ENCODE results near the gene LINGO1.
A peak's percentile ranks its signal among the peaks of the same experiment; 100 is the strongest.

Gene LINGO1

DNA sequence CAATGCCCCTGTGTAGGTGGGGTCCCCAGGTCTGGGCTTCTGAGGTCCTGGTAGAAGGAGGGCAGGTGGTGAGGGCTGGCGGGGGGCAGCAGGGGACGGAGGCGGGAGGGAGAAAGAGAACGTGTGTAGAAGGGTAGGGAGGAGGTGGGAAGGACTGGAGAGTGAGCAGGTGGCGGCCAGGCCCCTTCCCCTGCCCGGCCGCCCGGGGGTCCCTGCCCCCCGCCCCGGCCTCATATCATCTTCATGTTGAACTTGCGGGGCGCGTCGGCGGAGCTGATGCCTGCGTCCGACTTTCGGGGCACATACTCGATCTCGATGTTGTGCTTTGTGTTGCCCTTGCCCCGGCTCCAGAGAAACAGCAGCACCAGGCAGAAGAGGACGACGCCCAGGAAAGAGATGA is 18.9 kb downstream of the LINGO1 start:
- no peak for DNase-seq

GRCh38 chr15:77612958-77613601 is 19.6 kb downstream of the LINGO1 start:
- no peak for DNase-seq

DNA sequence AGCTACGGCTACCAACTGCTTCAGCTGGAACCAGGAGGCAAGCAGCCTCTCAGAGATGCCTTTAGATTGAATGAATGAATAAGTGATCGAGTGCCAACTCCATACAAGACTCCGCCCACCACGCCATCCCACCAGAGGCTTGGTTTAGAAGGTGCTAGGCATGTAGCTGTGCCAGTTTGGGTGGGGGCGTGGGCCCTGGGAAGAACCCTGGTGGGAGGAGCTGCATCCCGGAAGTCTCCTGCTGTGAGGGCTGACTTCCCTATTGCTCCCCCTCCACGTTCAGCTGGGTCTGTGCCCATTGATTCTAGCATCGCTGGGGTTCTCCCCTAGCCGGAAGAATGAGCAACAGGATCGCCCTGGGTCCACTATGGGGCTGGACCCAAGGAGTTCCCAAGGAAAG is 20.9 kb downstream of the LINGO1 start:
- no peak for DNase-seq

- no peak for DNase-seq
Measured at GRCh38 chr15:77610731-77611130, 22.0 kb downstream of the LINGO1 start.

DNA sequence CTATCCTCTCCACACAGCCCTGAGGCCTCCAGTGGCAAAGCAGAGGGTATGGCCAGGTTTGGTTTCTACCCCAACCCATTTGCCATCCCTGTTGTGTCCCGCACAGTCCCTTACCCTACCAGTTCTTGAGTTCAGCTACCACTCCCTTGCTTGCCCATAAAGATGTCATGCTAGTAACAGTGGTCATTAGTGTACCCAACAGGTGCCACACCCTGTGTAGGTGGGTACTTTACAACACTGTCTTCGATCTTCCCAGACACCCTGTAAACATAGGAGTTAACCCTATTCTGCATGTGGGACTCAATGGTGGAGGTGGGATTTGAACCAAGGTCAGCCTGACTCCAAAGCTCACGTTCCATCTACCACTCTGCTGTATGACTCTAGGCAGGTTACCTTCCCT is 23.2 kb downstream of the LINGO1 start:
- DNase-seq, result no peak

DNA sequence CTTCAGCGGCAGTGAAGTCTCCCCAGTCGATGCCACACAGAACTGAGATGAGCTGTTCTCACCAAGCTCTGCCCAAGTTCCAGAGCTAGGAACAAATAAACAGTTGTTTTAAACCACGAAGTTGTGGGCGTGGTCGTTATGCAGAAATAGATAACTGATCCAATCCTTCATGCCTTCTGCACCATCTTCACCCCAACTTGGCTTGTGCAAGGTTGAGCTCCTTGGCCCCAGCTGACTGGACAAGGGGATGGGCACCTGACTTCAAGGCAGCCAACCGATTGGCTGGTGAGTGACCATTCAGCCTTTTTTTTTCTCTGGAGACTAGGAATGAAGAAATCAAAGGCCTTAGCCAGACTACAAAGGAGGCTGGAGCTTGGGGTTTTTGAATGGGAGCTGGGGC is 23.9 kb downstream of the LINGO1 start:
- no peak for DNase-seq

DNA sequence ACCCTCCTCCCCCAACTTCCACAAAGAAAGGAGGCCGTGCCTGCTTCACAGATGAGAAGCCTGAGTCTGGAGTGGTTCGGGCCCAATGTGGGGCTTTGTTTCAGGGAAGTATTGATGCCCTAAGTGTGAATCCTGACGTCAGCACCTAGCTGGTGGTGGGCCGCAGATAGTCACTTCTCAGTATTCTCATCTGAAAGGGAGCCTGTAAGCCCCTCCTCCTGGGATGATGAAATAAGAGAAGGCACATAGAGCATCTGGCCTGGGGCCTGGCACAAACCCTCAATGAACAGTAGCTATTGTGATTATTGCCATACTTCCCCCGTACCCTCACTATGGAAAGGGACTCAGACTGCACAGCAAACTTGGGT is 24.8 kb downstream of the LINGO1 start:
- DNase-seq, result peak; percentile 94 to 95

- peak; percentile 94 to 98 for DNase-seq
Measured at GRCh38 chr15:77607111-77607893, 25.4 kb downstream of the LINGO1 start.

DNA sequence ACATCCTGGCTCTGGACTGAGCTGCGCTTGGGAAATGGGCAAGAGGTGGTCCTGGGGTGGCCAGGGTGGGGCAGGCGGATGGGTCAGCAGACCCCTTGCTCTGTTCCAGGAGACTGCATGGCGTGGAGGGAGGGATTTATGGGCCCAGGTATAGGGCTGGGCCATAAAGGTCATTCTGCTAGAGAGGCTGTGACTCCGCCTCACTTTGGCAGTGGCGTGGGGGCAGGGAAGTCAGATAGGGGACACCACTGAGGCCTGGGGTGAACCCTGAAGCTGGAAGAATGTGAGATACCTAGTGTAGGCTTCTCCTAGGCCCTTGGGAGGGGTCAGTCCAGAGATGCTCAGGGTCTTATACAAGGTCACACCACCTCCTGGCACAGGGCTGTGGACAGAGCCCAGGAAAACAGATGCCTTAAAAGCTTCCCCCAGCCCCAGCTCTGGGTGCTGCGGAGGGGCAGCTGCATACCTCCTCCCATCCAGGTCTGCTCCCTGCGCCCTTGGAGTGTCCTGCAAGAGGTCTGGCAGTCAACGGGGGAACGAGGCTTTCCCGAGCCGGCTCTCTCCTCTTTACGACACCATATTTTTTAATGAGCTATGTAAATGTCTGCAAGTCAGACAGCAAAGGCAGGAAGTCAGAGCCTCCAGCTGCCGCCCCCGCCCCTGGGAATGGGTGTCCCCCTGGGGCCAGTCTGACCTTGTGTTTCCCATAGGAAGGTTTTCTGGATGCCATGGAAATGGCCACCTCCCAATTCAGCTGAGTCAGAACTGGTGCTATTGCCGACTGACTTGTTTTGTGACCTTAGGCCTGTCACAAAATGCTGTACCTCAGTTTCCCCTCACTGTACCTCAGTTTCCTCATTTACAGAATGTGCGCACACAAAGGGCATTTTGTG is 26.3 kb downstream of the LINGO1 start:
- peak in 1 of 2 experiments; percentile 29 for DNase-seq

DNA sequence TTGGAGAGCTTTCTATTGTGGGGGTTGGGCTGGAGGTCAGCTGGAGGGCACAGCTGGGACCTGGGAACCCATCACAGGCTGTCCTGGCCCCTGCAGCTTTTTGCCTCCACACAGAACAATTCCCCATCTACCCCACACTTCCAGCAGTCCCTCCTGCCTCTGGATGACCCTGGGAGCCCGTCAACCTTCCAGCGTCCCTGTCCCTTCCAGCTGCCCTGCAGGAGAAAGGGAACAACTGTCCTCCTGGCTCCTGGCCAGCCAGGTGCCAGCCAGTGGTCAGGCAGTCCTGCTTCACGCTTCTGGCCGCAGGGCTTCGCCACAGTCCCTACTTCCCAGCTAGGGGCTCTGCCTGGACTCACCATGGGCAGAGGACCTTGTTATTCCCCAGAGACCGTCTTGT is 27.2 kb downstream of the LINGO1 start:
- no peak for DNase-seq

DNA sequence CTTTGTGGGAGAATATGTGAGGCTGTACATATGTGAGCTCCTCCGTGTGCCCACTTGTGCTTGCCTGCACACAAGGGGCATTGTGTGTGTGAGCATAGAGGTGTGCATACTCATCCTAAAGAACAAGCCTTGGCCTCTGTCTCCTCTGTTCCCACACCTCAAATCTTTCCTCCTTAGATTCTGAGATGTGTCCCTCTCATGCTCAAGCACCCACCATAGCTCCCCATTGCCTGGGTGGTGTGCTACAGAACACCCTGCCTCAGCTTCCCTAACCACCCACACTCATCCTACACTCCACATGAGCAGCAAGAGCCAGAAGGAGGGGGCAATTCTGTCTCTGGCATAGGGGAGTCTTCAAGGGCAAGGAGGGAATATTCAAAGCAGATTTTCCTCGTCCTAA is 27.7 kb downstream of the LINGO1 start:
- no peak for DNase-seq

DNA sequence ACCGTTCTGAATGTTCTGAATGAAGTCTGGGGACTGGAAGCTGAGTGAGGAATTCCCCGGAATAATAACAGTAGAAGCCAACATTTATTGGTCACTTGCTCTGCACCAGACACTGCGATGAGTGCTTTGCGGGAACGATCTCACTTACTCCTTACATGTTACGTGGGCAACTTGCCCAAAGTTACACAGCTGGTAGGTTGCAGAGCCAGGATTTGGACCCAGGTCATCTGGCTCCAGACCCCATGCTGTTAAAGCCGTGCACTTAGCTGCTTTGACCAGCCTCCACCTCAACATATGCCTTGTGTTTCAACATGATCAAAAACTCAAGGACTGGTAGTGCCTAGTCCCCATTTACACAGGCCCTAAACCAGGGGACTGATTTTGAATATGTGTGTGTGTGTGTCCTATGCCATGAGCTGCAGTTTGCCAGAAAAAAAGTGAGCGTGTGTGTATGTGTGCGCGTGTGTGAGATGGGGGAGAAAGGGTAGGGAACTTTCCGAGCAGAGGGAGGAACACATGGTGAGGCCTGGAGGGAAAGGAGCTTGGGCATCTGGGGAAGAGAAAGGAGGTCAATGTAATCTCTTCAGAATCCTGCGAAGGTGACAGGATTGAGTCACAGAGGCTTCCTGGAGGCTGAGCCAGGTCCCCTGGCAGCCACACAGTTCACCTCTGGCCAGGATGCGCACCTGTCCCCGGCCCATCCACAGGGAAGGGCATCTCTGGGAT is 28.9 kb downstream of the LINGO1 start:
- DNase-seq, result peak; percentile 78 to 91

DNA sequence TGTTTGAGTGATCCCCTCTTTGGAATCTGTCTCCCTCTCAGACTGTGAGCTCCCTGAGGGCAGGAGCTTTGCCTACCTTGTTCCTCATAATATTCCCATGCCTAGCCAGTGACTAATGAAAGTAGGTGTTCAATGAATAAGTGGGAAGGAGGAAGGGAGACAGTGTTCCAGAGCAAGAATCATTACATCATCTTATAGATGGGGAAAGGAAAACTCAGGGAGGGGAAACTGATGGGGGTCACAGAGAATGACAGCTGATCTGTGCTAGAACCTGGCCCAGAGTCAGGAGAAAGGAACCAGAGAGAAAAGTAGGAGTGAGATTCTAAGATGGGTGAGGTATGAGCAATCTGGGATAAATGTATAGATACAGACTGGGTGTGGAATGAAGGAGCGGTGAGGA is 29.9 kb downstream of the LINGO1 start:
- no peak for DNase-seq

- peak; percentile 85 to 93 for DNase-seq
Measured at GRCh38 chr15:77599899-77600298, 32.8 kb downstream of the LINGO1 start.

- no peak for DNase-seq
Measured at GRCh38 chr15:77599357-77599756, 33.4 kb downstream of the LINGO1 start.

DNA sequence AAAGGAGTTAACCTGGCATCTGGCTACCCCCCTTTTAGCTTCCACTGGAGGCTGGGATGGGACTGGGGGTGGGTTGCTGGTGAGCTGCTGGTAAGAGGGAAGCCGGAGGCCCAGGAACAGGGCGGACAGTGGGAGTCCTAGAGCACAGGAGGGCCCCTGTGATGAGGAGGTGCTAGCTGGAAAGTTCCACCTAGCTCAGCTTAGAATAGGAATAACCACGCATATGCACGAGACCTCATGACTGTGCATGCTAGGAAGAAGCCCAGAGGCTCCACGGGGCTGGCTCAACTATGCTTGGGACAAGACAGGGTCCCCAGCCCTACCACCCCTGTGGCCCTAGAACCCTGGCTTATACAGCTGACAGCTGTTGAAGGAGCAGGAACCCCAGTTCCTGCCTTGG is 34.1 kb downstream of the LINGO1 start:
- no peak for DNase-seq

- DNase-seq, result no peak
Measured at GRCh38 chr15:77597804-77598453, 34.8 kb downstream of the LINGO1 start.

DNA sequence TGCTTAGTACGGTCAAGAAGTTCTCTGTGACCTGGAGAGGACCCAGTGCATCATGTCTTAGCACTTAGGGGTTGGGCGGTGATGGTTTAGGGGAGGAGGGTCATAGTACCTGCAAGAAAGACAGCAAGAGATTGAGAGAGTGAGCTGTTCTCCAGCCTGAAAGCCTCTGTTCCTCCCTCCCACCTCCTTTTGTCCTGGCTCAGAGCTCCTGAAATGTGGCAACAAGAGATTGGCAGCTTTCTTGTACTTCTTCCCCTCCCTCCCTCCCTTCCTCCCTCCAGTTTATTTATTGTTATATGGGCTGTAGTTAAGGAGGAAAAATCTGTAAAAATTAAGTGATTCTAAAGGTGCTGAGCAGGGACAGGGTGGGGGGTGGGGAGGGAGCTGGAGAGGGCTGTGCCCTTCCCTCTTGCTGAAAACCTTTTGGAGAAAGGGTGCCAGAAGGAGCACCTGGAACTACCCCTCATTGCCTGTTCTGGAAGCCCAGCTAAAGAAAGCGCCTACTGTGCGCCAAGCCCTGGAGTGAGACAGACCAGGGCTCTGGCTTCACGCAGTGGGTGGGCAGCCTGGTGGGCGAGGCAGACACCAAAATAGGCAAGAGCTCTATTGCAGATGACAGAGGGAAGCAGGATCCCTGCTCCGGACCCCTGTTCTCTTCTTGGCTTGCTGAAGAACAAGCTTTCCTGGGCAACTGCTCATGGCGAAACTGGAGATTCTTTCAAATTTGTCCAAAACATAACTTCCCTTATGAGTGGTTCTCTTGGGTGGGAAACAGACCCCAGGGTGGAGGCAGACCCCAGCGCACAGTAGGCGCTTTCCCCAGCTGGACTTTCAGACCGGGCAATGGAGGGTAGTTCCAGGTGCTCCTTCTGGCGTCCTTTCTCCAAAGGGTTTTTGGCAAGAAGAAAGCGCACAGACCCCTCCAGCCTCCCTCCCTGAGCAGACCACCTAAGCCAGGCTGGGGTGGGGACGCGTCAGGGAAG is 35.6 kb downstream of the LINGO1 start:
- DNase-seq, result no peak

GRCh38 chr15:77595231-77595630 is 37.5 kb downstream of the LINGO1 start:
- no peak for DNase-seq

DNA sequence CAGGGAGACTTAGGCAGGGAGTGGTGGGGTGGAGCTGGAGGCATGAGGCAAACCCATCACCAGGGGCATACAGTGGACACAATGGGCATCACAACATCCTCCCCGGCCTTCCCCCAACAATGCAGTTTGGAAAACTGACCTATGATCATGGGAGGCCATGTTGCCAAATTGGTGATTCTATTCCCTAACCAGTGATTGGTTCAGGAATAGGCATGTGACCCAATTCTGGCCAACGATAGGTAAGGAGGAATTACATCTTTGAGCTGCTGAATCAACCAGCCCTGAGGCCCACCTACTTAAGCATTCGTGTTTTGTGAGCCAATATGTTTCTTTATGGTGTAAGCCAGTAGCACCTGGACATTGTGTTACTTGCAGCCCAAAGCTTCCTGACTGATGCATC is 40.0 kb downstream of the LINGO1 start:
- no peak for DNase-seq

GRCh38 chr15:77591968-77592613 is 40.6 kb downstream of the LINGO1 start:
- DNase-seq, result no peak

Measured in NCI-H524 (cell line).